SH-SY5Y (cell line): ENCODE data around the gene CUL4A.

Source experiments
- GATA2 ChIP-seq: IDR thresholded peaks from 2 replicates; pipeline ENCODE4 v1.6.1; 2011; ENCODE audit warnings: mild to moderate bottlenecking, low read depth, low read length
- GATA3 ChIP-seq: IDR thresholded peaks from 2 replicates; pipeline ENCODE4 v1.6.1; 2011; ENCODE audit warnings: low read depth, mild to moderate bottlenecking, low read length, moderate library complexity

CUL4A gene

DNA sequence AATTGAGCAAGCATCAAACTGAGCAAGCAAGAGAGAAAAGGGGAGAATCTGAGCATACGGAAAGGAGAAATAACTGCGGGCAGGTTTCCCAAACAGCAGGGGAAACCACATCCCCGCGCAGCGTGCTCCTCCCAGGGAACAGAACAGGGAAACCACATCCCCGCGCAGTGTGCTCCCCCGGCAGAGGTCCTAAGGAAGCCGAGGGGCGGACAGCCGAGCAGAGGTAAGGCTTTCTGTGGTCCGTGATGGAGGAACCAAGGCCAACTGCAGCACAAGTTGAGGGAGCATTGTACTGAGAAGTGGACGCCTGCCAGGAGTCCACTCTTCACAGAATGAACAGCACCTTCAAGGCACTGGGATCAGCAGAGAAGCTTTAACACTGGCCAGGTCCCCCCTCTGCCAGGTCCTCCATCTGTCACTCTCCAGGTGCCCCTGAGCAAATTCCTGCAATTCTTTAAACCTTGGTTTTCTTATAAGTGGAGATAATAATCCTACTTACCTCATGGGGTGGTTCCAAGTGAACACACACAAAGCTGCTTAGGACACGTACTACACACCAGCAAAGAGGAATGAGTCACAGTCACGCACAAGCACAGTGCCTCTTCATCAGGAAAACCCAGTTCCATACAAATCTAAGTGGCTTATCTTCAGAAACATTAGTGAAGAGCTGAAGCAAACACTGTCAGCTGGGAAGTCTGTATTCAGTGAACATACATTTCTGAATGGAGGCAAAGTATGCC lies 64.6 kb downstream of the CUL4A start:
- no peak for TF ChIP-seq GATA3
- TF ChIP-seq GATA2: no peak

DNA sequence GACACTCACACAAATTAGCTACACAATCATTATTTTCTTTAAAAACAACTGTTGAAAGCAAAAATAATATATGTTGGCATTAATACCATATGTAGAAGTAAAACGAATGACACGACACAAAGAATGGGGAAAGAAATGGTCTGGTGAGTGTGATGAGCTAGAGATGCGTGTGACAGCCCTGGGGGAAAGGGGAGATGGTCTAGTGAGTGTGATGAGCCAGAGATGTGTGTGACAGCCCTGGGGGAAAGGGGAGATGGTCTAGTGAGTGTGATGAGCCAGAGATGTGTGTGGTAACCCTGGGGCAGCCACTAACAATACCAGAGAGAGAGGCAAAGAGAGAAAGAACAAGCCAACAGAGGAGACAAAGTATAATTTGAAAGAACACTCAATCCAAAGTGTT lies 65.3 kb downstream of the CUL4A start:
- TF ChIP-seq GATA2 (no peak), GATA3 (no peak)

DNA sequence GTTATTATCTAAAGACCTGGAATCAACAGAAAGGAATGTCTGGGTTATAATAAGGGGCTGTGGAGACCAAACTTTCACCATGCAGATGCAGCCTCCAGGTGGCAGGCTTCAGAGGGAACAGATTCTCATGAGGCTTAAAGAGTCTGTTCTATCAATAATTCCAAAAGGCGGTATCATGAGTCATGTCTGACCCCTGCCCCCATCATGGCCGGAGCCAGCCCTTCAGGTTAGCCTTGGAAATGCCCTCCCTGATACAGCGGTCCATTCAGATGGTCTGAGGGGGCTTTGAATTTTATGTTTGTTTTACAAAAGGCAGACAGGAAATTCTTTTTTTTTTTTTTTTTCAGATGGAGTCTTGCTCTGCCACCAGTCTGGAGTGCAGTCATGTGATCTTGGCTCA lies 66.0 kb downstream of the CUL4A start:
- TF ChIP-seq GATA3 (no peak), GATA2 (no peak)

GRCh38 chr13:113280126-113280525 lies 70.7 kb downstream of the CUL4A start:
- TF ChIP-seq GATA2 (no peak), GATA3 (no peak)

DNA sequence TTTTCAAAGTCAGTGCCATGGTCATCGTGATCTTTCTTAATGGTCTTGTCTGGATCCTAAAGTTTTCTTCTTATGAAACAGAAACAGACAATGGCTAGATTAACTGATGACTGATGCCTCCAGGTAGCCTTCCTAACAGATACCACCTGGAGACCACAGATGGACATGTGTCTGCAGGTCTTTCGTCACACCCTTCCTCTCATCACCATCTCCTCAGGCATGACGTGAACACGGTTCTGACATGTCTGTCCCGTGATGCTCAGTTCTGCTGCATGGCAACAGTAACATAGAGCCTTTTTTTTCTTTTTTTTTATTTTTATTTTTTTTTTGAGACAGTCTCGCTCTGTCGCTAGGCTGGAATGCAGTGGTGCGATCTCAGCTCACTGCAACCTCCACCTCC lies 74.5 kb downstream of the CUL4A start:
- no peak for TF ChIP-seq GATA3
- no peak for TF ChIP-seq GATA2

GRCh38 chr13:113288880-113289279 lies 79.5 kb downstream of the CUL4A start:
- TF ChIP-seq GATA2: no peak
- TF ChIP-seq GATA3: no peak

DNA sequence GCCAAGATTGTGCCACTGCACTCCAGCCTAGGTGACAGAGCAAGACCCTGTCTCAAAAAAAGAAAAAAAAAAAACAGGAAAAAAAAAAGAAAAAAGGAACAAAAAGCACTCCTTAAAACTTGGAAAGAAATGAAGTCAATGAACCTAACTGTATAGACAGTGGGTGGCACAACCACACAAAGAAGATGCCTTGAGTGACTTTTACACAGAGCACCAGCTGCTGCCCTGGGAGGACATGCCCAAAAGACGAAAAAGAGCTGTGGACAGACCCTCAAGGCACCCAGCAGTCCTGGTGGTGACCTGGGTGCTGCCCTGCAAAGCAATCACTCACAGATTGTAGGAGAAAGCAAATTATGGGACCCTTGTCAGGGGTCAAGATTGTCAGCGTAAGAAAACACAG lies 81.7 kb downstream of the CUL4A start:
- TF ChIP-seq GATA2: no peak
- TF ChIP-seq GATA3: no peak

DNA sequence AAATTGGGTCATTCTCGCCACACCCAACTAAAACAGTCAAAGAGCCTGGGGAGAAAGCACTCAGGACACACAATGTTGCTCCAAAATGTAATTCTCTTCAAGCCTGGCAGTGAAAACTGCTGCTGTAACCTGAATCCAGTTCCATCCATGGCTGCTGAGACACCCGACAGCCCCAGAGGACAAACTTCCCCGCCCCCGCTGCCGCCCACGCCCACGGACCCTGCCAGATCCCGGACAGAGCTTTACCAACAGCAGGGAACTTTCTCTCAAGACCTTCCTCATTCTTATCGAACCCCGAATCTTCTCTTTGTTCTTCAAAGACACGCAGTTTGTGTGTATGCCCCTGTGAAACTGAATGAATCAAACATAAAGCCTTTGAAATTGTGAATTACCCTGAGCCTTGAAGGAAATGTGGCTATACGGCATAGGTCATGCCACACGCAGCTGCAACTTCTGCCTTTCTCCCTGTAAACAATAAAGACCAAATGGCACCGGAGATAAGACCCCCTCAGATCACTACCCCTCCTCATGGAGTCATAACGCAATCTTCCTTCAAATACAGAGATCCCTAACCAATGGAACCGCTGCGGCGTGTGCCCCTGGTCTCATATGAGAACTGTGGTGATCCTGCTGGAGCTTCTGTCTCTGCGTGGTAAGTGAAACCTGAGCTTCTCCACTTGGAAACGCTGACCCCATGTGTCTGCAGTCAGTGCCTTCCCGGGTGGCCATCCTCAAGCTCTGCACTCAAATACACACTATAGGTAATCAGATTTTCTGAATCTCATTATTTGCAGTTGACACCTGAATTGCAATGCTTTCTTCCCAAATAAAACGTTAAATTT lies 82.8 kb downstream of the CUL4A start:
- TF ChIP-seq GATA3: no peak

- TF ChIP-seq GATA3 (no peak), GATA2 (no peak)
Observed at GRCh38 chr13:113293686-113294085, 84.3 kb downstream of the CUL4A start.

GRCh38 chr13:113295776-113296175 lies 86.4 kb downstream of the CUL4A start:
- TF ChIP-seq GATA2 (no peak), GATA3 (no peak)

- TF ChIP-seq GATA3 (no peak), GATA2 (no peak)
Observed at GRCh38 chr13:113296823-113297369, 87.5 kb downstream of the CUL4A start, which contains the start of gene LAMP1. Gene LAMP1, plus strand, starts transcription at chr13:113297239. Its CDS starts 196 bp downstream, at chr13:113297435.

DNA sequence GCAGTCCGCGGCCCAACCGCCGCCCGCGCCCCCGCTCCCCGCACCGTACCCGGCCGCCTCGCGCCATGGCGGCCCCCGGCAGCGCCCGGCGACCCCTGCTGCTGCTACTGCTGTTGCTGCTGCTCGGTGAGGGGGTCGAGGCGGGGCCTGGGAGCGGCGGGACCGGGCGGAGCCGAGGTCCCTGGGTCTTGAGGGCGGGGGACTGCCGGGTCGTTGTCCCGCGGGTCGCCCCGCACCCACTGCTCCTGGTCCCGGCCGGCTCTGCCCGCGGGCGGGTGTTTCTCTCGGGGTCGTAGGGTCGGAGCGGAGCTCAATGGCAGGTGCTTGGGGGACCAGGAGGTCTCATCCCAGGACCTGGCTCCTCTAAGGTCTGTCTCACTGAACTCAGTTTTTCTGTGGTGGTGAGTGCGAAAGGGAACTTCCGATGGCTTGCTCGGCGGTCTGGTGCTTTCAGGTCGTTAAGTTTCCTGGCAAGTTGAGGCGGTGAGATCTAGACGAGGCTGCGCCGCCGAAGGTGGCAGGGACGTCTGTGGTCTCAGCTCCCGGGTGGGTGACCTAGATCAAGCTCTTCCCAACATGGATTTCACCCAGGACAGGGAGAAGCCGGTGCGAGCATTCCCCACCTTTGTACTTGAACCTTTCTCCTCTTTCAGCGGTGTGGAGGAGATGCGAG lies 88.1 kb downstream of the CUL4A start:
- TF ChIP-seq GATA3: no peak
- TF ChIP-seq GATA2: no peak

- TF ChIP-seq GATA2 (no peak), GATA3 (no peak)
Observed at GRCh38 chr13:113298043-113298945, 88.9 kb downstream of the CUL4A start.
